ENCODE data around the gene PROSER2. TPM values are rescaled to one million over a fixed set of nuclear protein-coding genes. Genes with fewer than 3 reads are reported as not detected.

The PROSER2 gene
- total RNA-seq, 1 donor from 2014 or later, result 7.1 TPM

DNA sequence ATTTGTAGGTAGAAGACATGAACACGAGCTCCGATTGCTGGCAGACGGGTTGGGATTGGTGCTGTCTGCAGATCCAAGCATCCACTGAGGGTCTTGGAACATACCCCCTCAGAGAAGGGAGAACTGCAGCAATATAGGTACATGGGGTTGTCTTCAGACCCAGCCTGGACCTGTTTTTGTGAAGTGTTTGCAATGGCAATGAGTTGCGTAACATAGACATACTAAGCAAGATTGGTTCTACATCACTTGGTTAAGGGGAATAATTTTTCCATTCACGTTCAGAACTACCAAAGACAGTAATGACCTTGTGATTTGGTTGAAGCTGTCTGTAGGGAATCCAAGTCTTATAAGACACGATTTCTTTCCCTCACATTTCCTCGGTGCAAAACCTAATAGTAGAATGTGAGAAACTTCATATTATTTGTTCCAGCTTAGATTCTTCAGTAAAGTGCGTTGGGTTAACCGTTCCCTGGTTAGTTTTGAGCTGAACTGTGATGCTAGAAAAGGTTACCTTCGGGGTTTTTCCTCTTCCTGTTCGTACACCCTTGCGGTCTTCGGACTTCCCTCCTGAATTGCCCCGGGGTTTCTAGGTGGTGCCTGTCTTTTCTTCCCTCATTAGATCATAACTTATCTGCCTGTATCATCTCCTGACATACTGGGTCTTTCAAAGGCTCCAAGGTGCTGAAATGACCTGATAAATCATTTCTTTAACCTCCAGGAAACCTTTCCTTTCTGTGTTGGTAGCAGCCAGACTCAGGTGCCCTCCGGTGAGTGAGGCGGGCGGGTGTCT, 14.4 kb downstream of the PROSER2 start:
- peaks cover 2% of the 10 kb centered on the region for H3K4me1 Mint-ChIP-seq (ENCODE audit: unreplicated experiment)
- TF ChIP-seq CTCF (IDR thresholded peaks at IDR 0.05), result no peak
- peaks cover 4% of the 10 kb centered on the region for H3K36me3 Mint-ChIP-seq (ENCODE audit: unreplicated experiment)
- H3K9me3 Mint-ChIP-seq (ENCODE audit: unreplicated experiment), result no peaks in the 10 kb centered on the region
- H3K4me3 Mint-ChIP-seq (ENCODE audit: unreplicated experiment), result no peak overlapping the region
- H3K27me3 Mint-ChIP-seq (ENCODE audit: unreplicated experiment), result peaks cover 2% of the 10 kb centered on the region
- H3K27ac Mint-ChIP-seq (ENCODE audit: unreplicated experiment), result no peak overlapping the region
- no peak for DNase-seq (ENCODE audit: extremely low spot score, unreplicated experiment)

DNA sequence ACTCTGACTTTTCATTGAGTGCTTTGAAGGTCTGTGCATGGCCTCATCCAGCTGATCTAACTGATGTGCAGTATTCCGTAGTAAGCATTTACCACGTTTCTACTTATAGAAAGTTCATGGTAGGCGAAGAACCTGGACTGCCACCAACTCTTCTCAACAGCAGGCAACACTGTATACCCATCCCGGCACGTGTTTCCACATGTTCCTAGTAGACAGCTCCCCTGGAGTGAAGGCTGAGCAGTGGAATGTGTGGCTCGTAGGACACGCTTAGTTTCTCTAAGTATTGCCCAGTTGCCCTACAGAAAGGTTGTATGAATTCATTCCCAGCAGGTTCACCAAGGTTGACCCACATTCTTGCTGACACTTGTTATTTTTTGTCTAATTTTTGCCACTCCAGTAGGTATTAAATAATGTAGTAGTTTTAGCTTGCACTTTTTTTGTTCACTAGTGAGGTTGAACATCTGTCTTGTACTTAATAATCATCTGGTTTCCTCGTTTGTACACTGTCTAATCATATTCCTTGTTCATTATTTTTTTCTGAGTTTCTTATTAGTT, 15.2 kb downstream of the PROSER2 start:
- Mint-ChIP-seq H3K4me3 (ENCODE audit: unreplicated experiment) (no peak overlapping the region), H3K27ac (ENCODE audit: unreplicated experiment) (no peak overlapping the region), H3K27me3 (ENCODE audit: unreplicated experiment) (peaks cover 2% of the 10 kb centered on the region), H3K36me3 (ENCODE audit: unreplicated experiment) (peaks cover 4% of the 10 kb centered on the region), H3K9me3 (ENCODE audit: unreplicated experiment) (no peaks in the 10 kb centered on the region), H3K4me1 (ENCODE audit: unreplicated experiment) (peaks cover 2% of the 10 kb centered on the region)
- DNase-seq (ENCODE audit: extremely low spot score, unreplicated experiment), result no peak
- TF ChIP-seq CTCF (IDR thresholded peaks at IDR 0.05), result no peak

DNA sequence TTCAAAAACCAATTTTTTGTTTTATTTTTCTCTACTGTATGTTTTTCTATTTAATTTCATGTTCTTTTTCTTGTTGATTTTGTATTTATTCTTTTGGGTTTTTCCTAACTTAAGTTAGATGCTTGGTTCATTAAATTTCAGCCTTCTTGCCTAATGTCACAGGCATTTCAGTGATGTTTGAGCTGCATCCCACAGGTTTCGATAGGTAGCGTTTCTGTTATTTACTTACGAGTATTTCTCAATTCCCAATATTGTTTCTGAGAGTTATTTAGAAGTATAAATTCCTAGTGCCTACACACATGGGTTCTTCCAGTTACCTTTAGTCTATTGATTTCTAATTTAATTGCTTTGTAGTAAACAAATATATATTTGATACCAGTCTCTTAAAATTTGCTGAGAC, 18.2 kb downstream of the PROSER2 start:
- Mint-ChIP-seq H3K4me3 (ENCODE audit: unreplicated experiment) (no peak overlapping the region), H3K36me3 (ENCODE audit: unreplicated experiment) (peaks cover 4% of the 10 kb centered on the region), H3K27ac (ENCODE audit: unreplicated experiment) (no peak overlapping the region), H3K27me3 (ENCODE audit: unreplicated experiment) (peaks cover 2% of the 10 kb centered on the region), H3K4me1 (ENCODE audit: unreplicated experiment) (peaks cover 2% of the 10 kb centered on the region), H3K9me3 (ENCODE audit: unreplicated experiment) (no peaks in the 10 kb centered on the region)
- no peak for DNase-seq (ENCODE audit: extremely low spot score, unreplicated experiment)
- TF ChIP-seq CTCF (IDR thresholded peaks at IDR 0.05), result no peak

GRCh38 chr10:11842411-11842810, 19.3 kb downstream of the PROSER2 start:
- Mint-ChIP-seq H3K27ac (ENCODE audit: unreplicated experiment) (no peak overlapping the region), H3K4me3 (ENCODE audit: unreplicated experiment) (no peak overlapping the region), H3K9me3 (ENCODE audit: unreplicated experiment) (no peaks in the 10 kb centered on the region), H3K4me1 (ENCODE audit: unreplicated experiment) (peaks cover 2% of the 10 kb centered on the region), H3K36me3 (ENCODE audit: unreplicated experiment) (no peaks in the 10 kb centered on the region), H3K27me3 (ENCODE audit: unreplicated experiment) (peaks cover 2% of the 10 kb centered on the region)
- TF ChIP-seq CTCF (IDR thresholded peaks at IDR 0.05), result no peak
- no peak for DNase-seq (ENCODE audit: extremely low spot score, unreplicated experiment)

GRCh38 chr10:11845113-11845512, 22.0 kb downstream of the PROSER2 start:
- no peak overlapping the region for H3K4me3 Mint-ChIP-seq (ENCODE audit: unreplicated experiment)
- TF ChIP-seq CTCF (IDR thresholded peaks at IDR 0.05), result no peak
- H3K9me3 Mint-ChIP-seq (ENCODE audit: unreplicated experiment), result no peaks in the 10 kb centered on the region
- peaks cover 2% of the 10 kb centered on the region for H3K27me3 Mint-ChIP-seq (ENCODE audit: unreplicated experiment)
- no peak for DNase-seq (ENCODE audit: extremely low spot score, unreplicated experiment)
- no peak overlapping the region for H3K27ac Mint-ChIP-seq (ENCODE audit: unreplicated experiment)
- H3K4me1 Mint-ChIP-seq (ENCODE audit: unreplicated experiment), result no peaks in the 10 kb centered on the region
- H3K36me3 Mint-ChIP-seq (ENCODE audit: unreplicated experiment), result peaks cover 3% of the 10 kb centered on the region

All from osteocyte (in vitro differentiated cells).